ENCODE results near the gene NATD1.
A peak's percentile ranks its signal among the peaks of the same experiment; 100 is the strongest.

Gene NATD1

DNA sequence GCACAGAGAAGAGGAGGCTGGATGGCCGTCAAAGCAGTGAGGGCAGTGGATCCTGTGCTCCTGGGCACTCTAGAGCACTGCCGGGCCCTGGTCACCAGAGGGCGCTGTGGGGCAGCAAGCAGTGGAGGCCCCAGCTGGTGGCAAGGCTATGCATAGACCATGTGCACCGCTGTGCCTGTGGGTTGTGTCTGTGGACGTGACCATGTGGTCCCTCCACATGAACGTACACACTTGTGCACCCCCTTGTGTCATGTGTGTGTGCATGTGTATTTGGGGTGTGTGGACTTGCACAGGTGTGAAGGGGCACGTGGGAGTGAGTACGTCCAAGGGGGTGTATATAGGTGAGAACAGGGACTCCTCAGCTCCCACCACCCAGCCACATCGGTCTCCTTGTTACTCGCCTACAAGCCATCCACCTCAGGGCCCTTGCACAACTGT lies 26.9 kb upstream of the NATD1 start:
- Histone ChIP-seq H3K36me3 (ENCODE audit: control insufficient read depth, insufficient read depth, low read length, severe bottlenecking) (no peaks in the 10 kb centered on the region), H3K4me1 (ENCODE audit: control insufficient read depth, insufficient read depth, low read length) (peaks cover 49% of the 10 kb centered on the region), H3K9me3 (ENCODE audit: control insufficient read depth, low read length) (no peaks in the 10 kb centered on the region), H3K4me3 (ENCODE audit: low read length) (no peak overlapping the region), H3K27me3 (replicated peaks; ENCODE audit: control insufficient read depth, insufficient read depth, low read length) (no peaks in the 10 kb centered on the region), H3K9ac (ENCODE audit: low read length) (peak overlapping the region; percentile 33)
- DNase-seq (ENCODE audit: low read depth) = peak; percentile 91

GRCh38 chr17:21279582-21279981 lies 26.4 kb upstream of the NATD1 start:
- no peak for DNase-seq (ENCODE audit: low read depth)
- H3K4me3 ChIP-seq (ENCODE audit: low read length) = no peak overlapping the region
- H3K27me3 ChIP-seq (replicated peaks; ENCODE audit: control insufficient read depth, insufficient read depth, low read length) = no peaks in the 10 kb centered on the region
- H3K9me3 ChIP-seq (ENCODE audit: control insufficient read depth, low read length) = no peaks in the 10 kb centered on the region
- no peaks in the 10 kb centered on the region for H3K36me3 ChIP-seq (ENCODE audit: control insufficient read depth, insufficient read depth, low read length, severe bottlenecking)
- H3K4me1 ChIP-seq (ENCODE audit: control insufficient read depth, insufficient read depth, low read length) = peaks cover 52% of the 10 kb centered on the region
- peak overlapping the region; percentile 33 for H3K9ac ChIP-seq (ENCODE audit: low read length)

- no peak for DNase-seq (ENCODE audit: low read depth)
- Histone ChIP-seq H3K27me3 (replicated peaks; ENCODE audit: control insufficient read depth, insufficient read depth, low read length) (no peaks in the 10 kb centered on the region), H3K4me1 (ENCODE audit: control insufficient read depth, insufficient read depth, low read length) (peaks cover 52% of the 10 kb centered on the region), H3K4me3 (ENCODE audit: low read length) (no peak overlapping the region), H3K9me3 (ENCODE audit: control insufficient read depth, low read length) (no peaks in the 10 kb centered on the region), H3K9ac (ENCODE audit: low read length) (peak overlapping the region; percentile 17), H3K36me3 (ENCODE audit: control insufficient read depth, insufficient read depth, low read length, severe bottlenecking) (no peaks in the 10 kb centered on the region)
Measured at GRCh38 chr17:21279198-21279535, 26.0 kb upstream of the NATD1 start.

DNA sequence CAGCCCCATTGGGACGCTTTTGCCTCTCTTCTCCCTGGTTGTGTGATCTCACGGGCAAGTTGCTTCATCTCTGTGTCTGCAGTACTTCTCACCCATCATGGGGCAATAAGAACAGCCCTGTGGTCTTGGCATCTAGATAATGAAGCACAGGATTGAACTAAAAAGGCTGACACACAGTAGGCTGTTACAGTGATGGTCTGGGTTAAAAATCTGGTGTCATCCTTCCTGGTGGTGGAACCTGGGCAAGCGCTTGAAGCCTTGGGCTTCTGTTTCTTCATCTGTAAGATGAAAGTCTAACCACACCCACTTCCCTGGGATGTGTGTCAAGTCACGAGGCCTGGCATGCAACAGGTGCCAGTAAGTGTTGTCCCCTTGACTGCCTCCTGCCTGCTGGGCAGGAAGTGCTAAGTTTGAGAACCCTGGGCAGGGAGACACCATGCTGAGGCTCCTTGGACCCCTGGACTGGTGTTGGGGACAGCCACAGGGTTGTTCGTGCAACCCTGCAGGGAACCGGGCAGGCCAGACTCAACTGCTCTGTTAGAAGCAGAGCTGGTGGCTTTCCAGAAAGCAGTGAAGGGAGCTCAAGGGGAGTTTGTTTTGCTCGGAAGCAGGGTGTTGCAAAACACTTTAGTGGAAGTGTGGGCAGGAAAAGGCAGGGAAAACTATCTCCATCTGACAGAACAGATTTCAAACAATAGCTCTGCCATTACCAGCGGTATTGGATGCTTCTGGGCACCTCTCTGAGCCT lies 25.4 kb upstream of the NATD1 start:
- Histone ChIP-seq H3K9ac (ENCODE audit: low read length) (peak overlapping the region; percentile 17), H3K4me3 (ENCODE audit: low read length) (no peak overlapping the region), H3K27me3 (replicated peaks; ENCODE audit: control insufficient read depth, insufficient read depth, low read length) (no peaks in the 10 kb centered on the region), H3K9me3 (ENCODE audit: control insufficient read depth, low read length) (no peaks in the 10 kb centered on the region), H3K36me3 (ENCODE audit: control insufficient read depth, insufficient read depth, low read length, severe bottlenecking) (no peaks in the 10 kb centered on the region), H3K4me1 (ENCODE audit: control insufficient read depth, insufficient read depth, low read length) (peaks cover 47% of the 10 kb centered on the region)
- DNase-seq (ENCODE audit: low read depth) = no peak

DNA sequence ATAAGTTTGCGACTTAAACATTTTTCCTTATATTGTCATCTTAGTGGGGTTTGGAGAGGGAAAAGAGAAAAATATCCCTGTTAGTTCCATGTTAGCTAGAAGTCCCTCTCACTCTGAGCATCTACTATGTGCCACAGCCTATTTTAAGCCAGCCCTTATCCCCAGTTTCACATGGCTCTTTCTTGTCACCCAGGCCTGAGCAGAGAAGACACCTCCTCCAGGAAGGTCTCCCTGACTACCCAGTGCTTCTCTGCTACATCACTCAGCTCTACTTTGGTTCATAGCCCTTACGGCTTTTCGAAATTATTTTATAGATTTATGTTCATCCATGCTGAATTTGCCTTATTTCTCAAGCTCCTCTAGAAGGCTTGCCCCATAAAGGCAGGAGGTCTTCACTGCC lies 24.1 kb upstream of the NATD1 start:
- no peaks in the 10 kb centered on the region for H3K27me3 ChIP-seq (replicated peaks; ENCODE audit: control insufficient read depth, insufficient read depth, low read length)
- H3K4me3 ChIP-seq (ENCODE audit: low read length) = no peak overlapping the region
- H3K9ac ChIP-seq (ENCODE audit: low read length) = no peak overlapping the region
- no peak for DNase-seq (ENCODE audit: low read depth)
- H3K9me3 ChIP-seq (ENCODE audit: control insufficient read depth, low read length) = no peaks in the 10 kb centered on the region
- no peaks in the 10 kb centered on the region for H3K36me3 ChIP-seq (ENCODE audit: control insufficient read depth, insufficient read depth, low read length, severe bottlenecking)
- peaks cover 35% of the 10 kb centered on the region for H3K4me1 ChIP-seq (ENCODE audit: control insufficient read depth, insufficient read depth, low read length)

- no peaks in the 10 kb centered on the region for H3K9me3 ChIP-seq (ENCODE audit: control insufficient read depth, low read length)
- no peaks in the 10 kb centered on the region for H3K27me3 ChIP-seq (replicated peaks; ENCODE audit: control insufficient read depth, insufficient read depth, low read length)
- no peak for DNase-seq (ENCODE audit: low read depth)
- peaks cover 29% of the 10 kb centered on the region for H3K4me1 ChIP-seq (ENCODE audit: control insufficient read depth, insufficient read depth, low read length)
- no peaks in the 10 kb centered on the region for H3K36me3 ChIP-seq (ENCODE audit: control insufficient read depth, insufficient read depth, low read length, severe bottlenecking)
- H3K9ac ChIP-seq (ENCODE audit: low read length) = peak overlapping the region; percentile 85
- H3K4me3 ChIP-seq (ENCODE audit: low read length) = peak overlapping the region; percentile 82
Measured at GRCh38 chr17:21276264-21276588, 23.0 kb upstream of the NATD1 start.

- peaks cover 29% of the 10 kb centered on the region for H3K4me1 ChIP-seq (ENCODE audit: control insufficient read depth, insufficient read depth, low read length)
- DNase-seq (ENCODE audit: low read depth) = peak; percentile 95
- peak overlapping the region; percentile 85 for H3K9ac ChIP-seq (ENCODE audit: low read length)
- H3K4me3 ChIP-seq (ENCODE audit: low read length) = peak overlapping the region; percentile 82
- H3K27me3 ChIP-seq (replicated peaks; ENCODE audit: control insufficient read depth, insufficient read depth, low read length) = no peaks in the 10 kb centered on the region
- H3K36me3 ChIP-seq (ENCODE audit: control insufficient read depth, insufficient read depth, low read length, severe bottlenecking) = no peaks in the 10 kb centered on the region
- no peaks in the 10 kb centered on the region for H3K9me3 ChIP-seq (ENCODE audit: control insufficient read depth, low read length)
Measured at GRCh38 chr17:21275579-21276263, 22.5 kb upstream of the NATD1 start.

DNA sequence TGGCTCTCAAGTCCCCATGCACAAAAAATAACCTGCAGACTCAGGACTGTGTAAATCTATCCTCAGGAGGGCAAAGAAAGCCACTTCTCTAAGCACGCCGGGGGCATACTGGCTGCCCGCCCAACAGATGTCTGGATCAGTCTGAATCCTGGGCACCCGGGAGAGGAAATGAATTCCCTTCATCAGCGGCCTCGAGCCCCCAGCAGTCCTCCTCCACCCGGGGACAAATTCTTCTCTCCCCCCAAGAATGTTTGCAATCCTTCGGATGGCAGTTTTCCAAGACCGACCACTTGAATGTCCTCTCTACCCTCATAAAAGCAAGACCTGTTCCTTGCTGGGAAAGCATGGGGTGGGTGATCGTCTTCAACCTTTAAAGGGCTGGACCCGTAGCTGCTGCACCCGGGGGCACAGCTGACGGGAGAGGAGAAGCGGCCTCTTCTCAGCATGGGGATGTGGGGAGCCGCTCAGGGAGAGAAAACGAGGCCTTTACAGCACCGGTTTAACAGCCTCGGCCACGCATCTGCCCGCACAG lies 21.9 kb upstream of the NATD1 start:
- H3K9me3 ChIP-seq (ENCODE audit: control insufficient read depth, low read length) = no peaks in the 10 kb centered on the region
- no peaks in the 10 kb centered on the region for H3K27me3 ChIP-seq (replicated peaks; ENCODE audit: control insufficient read depth, insufficient read depth, low read length)
- peak overlapping the region; percentile 85 for H3K9ac ChIP-seq (ENCODE audit: low read length)
- H3K4me3 ChIP-seq (ENCODE audit: low read length) = peak overlapping the region; percentile 82
- no peak for DNase-seq (ENCODE audit: low read depth)
- no peaks in the 10 kb centered on the region for H3K36me3 ChIP-seq (ENCODE audit: control insufficient read depth, insufficient read depth, low read length, severe bottlenecking)
- H3K4me1 ChIP-seq (ENCODE audit: control insufficient read depth, insufficient read depth, low read length) = peaks cover 27% of the 10 kb centered on the region

- H3K27me3 ChIP-seq (replicated peaks; ENCODE audit: control insufficient read depth, insufficient read depth, low read length) = no peaks in the 10 kb centered on the region
- DNase-seq (ENCODE audit: low read depth) = no peak
- H3K9ac ChIP-seq (ENCODE audit: low read length) = no peak overlapping the region
- no peaks in the 10 kb centered on the region for H3K36me3 ChIP-seq (ENCODE audit: control insufficient read depth, insufficient read depth, low read length, severe bottlenecking)
- peaks cover 15% of the 10 kb centered on the region for H3K4me1 ChIP-seq (ENCODE audit: control insufficient read depth, insufficient read depth, low read length)
- no peaks in the 10 kb centered on the region for H3K9me3 ChIP-seq (ENCODE audit: control insufficient read depth, low read length)
- no peak overlapping the region for H3K4me3 ChIP-seq (ENCODE audit: low read length)
Measured at GRCh38 chr17:21272881-21273792, 19.9 kb upstream of the NATD1 start.

DNA sequence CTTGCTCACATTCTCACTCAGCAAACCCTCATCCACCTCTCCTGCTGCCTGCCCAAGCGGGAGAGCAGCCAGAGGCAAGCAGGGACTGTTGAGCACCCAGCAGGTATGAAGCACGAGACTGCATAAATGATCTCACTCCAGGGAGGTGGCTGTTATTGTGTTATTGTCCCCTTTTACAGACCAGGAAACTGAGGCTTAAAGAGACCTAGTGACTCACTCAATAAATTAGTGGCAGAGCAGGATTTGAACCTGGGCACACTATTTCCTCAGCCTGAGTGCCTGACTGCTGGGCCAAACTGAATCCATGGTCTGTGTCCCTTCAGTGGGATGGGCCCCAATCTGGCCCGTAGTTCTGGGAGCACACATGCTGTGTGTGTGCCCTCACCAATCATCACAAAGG lies 19.0 kb upstream of the NATD1 start:
- no peaks in the 10 kb centered on the region for H3K27me3 ChIP-seq (replicated peaks; ENCODE audit: control insufficient read depth, insufficient read depth, low read length)
- H3K36me3 ChIP-seq (ENCODE audit: control insufficient read depth, insufficient read depth, low read length, severe bottlenecking) = no peaks in the 10 kb centered on the region
- H3K4me1 ChIP-seq (ENCODE audit: control insufficient read depth, insufficient read depth, low read length) = peaks cover 14% of the 10 kb centered on the region
- H3K9me3 ChIP-seq (ENCODE audit: control insufficient read depth, low read length) = no peaks in the 10 kb centered on the region
- no peak for DNase-seq (ENCODE audit: low read depth)
- H3K4me3 ChIP-seq (ENCODE audit: low read length) = no peak overlapping the region
- no peak overlapping the region for H3K9ac ChIP-seq (ENCODE audit: low read length)
